ENCODE results near the gene DCST1. TPM values are rescaled to one million over a fixed set of nuclear protein-coding genes. Genes with fewer than 3 reads are reported as not detected.

The DCST1 gene
- total and polyA plus RNA-seq, 2 of the 13 experiments (the other 11 are each of a cell fraction or from before 2014, with no cell fraction given), result 0.04 TPM; not detected in 1

- TF ChIP-seq NR3C1 (CRISPR knock-in tag; IDR thresholded peaks at IDR 0.05) (no peak), MYC (CRISPR knock-in tag; IDR thresholded peaks at IDR 0.05; ENCODE audit: borderline replicate concordance) (peak; percentile 80; the same call in 1 of the 2 replicates), ZNF224 (CRISPR knock-in tag; IDR thresholded peaks at IDR 0.05) (no peak), ZHX1 (CRISPR knock-in tag; IDR thresholded peaks at IDR 0.05; ENCODE audit: low read depth) (peak; percentile 74; the same call in 1 of the 2 replicates), ZNF784 (CRISPR knock-in tag; IDR thresholded peaks at IDR 0.05; ENCODE audit: borderline replicate concordance) (peak; percentile 79; the same call in 1 of the 2 replicates), ISL2 (CRISPR knock-in tag; IDR thresholded peaks at IDR 0.05) (peak; percentile 66; the same call in 1 of the 2 replicates), KDM5A (IDR thresholded peaks at IDR 0.05; ENCODE audit: borderline replicate concordance, low read length) (no peak), FOXM1 (CRISPR knock-in tag; IDR thresholded peaks at IDR 0.05) (no peak), ZNF788 (CRISPR knock-in tag; IDR thresholded peaks at IDR 0.05; ENCODE audit: borderline replicate concordance) (peak; percentile 90; the same call in 1 of the 2 replicates), ADNP (CRISPR knock-in tag; IDR thresholded peaks at IDR 0.05) (0 out of 2 replicates have a peak, but pooled peaks have one; percentile 53), ASH2L (IDR thresholded peaks at IDR 0.05; ENCODE audit: insufficient read length, low read depth, low read length) (peak; percentile 63), NFKBIZ (CRISPR knock-in tag; IDR thresholded peaks at IDR 0.05) (no peak), HDAC2 (CRISPR knock-in tag; IDR thresholded peaks at IDR 0.05) (peak; percentile 89), ZNF746 (CRISPR knock-in tag; IDR thresholded peaks at IDR 0.05) (peak; percentile 97), ZNF318 (CRISPR knock-in tag; IDR thresholded peaks at IDR 0.05) (peak; percentile 44; the same call in 1 of the 2 replicates), MED1 (CRISPR knock-in tag; IDR thresholded peaks at IDR 0.05) (peak; percentile 85), KLF11 (CRISPR knock-in tag; IDR thresholded peaks at IDR 0.05) (0 out of 2 replicates have a peak, but pooled peaks have one; percentile 56)
Measured at GRCh38 chr1:155017041-155017945, 16.3 kb upstream of the DCST1 start (continued).
